ENCODE data around the gene SHC2. TPM values are rescaled to one million over a fixed set of nuclear protein-coding genes. Genes with fewer than 3 reads are reported as not detected.

The SHC2 gene
- total and polyA plus RNA-seq, 9 of the 15 experiments (the other 6 are each of a cell fraction or from before 2014, with no cell fraction given) = 0.14 to 0.36 (median 0.17) TPM; not detected in 5

DNA sequence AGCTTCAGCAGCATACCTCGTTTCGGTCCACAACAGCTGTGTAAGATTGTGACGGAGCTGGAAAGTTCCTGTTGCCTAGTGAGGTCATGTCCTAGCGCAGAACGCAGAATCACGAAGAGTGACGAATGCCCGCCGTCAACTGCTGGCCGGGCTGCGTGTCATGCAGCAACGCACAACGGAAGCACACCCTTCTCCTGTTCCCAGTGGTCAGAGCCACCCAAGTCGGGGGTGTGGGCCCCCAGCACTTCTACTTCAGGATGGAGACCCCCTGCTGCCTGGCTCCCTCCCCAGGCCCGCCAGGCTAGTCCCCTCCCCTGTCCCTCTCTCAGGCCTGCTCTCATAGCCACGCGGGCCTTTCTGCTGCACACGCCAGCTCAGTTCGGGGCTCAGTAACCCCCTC lies 77.8 kb downstream of the SHC2 start:
- no peak overlapping the region for H3K4me3 ChIP-seq
- H3K79me2 ChIP-seq (ENCODE audit: control insufficient read depth, insufficient read depth, low read length) = no peaks in the 10 kb centered on the region
- no peaks in the 10 kb centered on the region for H3K36me3 ChIP-seq (ENCODE audit: control insufficient read depth, insufficient read depth, low read length)
- no peak for DNase-seq (ENCODE audit: extremely low read depth in 1 of 4, low spot score in 3 of 4)
- no peak for ATAC-seq
- H3K4me2 ChIP-seq (ENCODE audit: insufficient read depth, low read length) = peak overlapping the region; percentile 8; the same call in 1 of the 2 replicates
- ChIA-PET CTCF (ENCODE audit: low intra/inter-chr PET ratio) (no interaction called here), POLR2A (no interaction called here)
- WGBS (ENCODE audit: insufficient coverage, low coverage, missing lambda C conversion rate) = 16% methylated on average over 19 of the region's 19 CpGs
- intact Hi-C loops (cut with micrococcal nuclease) = no loop called here
- H3K4me1 ChIP-seq (replicated peaks in 1 of 2; ENCODE audit: control insufficient read depth in 2 of 2, insufficient read depth in 2 of 2, low read length in 2 of 2) = peaks cover 5 to 29% of the 10 kb centered on the region in 2 experiments; a peak in 4 of 5 replicates
- H3K27me3 ChIP-seq (ENCODE audit: control insufficient read depth in 2 of 2, insufficient read depth in 2 of 2, low read length in 2 of 2) = peaks cover 17 to 44% of the 10 kb centered on the region in 2 experiments; a peak in 4 of 5 replicates
- H3K9me1 ChIP-seq (ENCODE audit: control insufficient read depth, insufficient read depth, low read length) = no peaks in the 10 kb centered on the region
- BruUV-seq (replicated peaks) = no TSS peak
- no peaks in the 10 kb centered on the region for H4K20me1 ChIP-seq (replicated peaks; ENCODE audit: control insufficient read depth, insufficient read depth, low read length)
- H3K9ac ChIP-seq (ENCODE audit: insufficient read depth in 1 of 2, low read depth in 2 of 2, low read length in 2 of 2) = 0 out of 4 replicates have a peak overlapping the region, but pooled peaks of 1 of the 2 experiments have one; percentile 36
- H3K27ac ChIP-seq (ENCODE audit: extremely low read depth, low read depth, low read length) = no peak overlapping the region; the same call in 2 of the 3 replicates
- no peak for FAIRE-seq
- in situ Hi-C loops (cut with MboI) = no loop called here
- no peaks in the 10 kb centered on the region for H3K9me3 ChIP-seq (replicated peaks; ENCODE audit: control insufficient read depth, insufficient read depth, low read depth, low read length)
- H2AFZ ChIP-seq (ENCODE audit: low read depth, low read length) = no peak overlapping the region
- TF ChIP-seq, protein P1, sequence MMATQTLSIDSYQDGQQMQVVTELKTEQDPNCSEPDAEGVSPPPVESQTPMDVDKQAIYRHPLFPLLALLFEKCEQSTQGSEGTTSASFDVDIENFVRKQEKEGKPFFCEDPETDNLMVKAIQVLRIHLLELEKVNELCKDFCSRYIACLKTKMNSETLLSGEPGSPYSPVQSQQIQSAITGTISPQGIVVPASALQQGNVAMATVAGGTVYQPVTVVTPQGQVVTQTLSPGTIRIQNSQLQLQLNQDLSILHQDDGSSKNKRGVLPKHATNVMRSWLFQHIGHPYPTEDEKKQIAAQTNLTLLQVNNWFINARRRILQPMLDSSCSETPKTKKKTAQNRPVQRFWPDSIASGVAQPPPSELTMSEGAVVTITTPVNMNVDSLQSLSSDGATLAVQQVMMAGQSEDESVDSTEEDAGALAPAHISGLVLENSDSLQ (IDR thresholded peaks at IDR 0.05) = no peak
- TF ChIP-seq XRCC3 (IDR thresholded peaks at IDR 0.05) = no peak
- TF ChIP-seq, protein P2, sequence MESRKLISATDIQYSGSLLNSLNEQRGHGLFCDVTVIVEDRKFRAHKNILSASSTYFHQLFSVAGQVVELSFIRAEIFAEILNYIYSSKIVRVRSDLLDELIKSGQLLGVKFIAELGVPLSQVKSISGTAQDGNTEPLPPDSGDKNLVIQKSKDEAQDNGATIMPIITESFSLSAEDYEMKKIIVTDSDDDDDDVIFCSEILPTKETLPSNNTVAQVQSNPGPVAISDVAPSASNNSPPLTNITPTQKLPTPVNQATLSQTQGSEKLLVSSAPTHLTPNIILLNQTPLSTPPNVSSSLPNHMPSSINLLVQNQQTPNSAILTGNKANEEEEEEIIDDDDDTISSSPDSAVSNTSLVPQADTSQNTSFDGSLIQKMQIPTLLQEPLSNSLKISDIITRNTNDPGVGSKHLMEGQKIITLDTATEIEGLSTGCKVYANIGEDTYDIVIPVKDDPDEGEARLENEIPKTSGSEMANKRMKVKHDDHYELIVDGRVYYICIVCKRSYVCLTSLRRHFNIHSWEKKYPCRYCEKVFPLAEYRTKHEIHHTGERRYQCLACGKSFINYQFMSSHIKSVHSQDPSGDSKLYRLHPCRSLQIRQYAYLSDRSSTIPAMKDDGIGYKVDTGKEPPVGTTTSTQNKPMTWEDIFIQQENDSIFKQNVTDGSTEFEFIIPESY (CRISPR knock-in tag; IDR thresholded peaks at IDR 0.05) = peak; percentile 27; the same call in 1 of the 2 replicates
- no peak for TF ChIP-seq RUNX1 (IDR thresholded peaks at IDR 0.05; ENCODE audit: low read depth)
- TF ChIP-seq MTA3 (IDR thresholded peaks at IDR 0.05; ENCODE audit: borderline replicate concordance) = 0 out of 2 replicates have a peak, but pooled peaks have one; percentile 22
- TF ChIP-seq, protein P3, sequence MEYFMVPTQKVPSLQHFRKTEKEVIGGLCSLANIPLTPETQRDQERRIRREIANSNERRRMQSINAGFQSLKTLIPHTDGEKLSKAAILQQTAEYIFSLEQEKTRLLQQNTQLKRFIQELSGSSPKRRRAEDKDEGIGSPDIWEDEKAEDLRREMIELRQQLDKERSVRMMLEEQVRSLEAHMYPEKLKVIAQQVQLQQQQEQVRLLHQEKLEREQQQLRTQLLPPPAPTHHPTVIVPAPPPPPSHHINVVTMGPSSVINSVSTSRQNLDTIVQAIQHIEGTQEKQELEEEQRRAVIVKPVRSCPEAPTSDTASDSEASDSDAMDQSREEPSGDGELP (CRISPR knock-in tag; IDR thresholded peaks at IDR 0.05; ENCODE audit: borderline replicate concordance) = peak; percentile 24; the same call in 1 of the 2 replicates
- TF ChIP-seq, protein P4, sequence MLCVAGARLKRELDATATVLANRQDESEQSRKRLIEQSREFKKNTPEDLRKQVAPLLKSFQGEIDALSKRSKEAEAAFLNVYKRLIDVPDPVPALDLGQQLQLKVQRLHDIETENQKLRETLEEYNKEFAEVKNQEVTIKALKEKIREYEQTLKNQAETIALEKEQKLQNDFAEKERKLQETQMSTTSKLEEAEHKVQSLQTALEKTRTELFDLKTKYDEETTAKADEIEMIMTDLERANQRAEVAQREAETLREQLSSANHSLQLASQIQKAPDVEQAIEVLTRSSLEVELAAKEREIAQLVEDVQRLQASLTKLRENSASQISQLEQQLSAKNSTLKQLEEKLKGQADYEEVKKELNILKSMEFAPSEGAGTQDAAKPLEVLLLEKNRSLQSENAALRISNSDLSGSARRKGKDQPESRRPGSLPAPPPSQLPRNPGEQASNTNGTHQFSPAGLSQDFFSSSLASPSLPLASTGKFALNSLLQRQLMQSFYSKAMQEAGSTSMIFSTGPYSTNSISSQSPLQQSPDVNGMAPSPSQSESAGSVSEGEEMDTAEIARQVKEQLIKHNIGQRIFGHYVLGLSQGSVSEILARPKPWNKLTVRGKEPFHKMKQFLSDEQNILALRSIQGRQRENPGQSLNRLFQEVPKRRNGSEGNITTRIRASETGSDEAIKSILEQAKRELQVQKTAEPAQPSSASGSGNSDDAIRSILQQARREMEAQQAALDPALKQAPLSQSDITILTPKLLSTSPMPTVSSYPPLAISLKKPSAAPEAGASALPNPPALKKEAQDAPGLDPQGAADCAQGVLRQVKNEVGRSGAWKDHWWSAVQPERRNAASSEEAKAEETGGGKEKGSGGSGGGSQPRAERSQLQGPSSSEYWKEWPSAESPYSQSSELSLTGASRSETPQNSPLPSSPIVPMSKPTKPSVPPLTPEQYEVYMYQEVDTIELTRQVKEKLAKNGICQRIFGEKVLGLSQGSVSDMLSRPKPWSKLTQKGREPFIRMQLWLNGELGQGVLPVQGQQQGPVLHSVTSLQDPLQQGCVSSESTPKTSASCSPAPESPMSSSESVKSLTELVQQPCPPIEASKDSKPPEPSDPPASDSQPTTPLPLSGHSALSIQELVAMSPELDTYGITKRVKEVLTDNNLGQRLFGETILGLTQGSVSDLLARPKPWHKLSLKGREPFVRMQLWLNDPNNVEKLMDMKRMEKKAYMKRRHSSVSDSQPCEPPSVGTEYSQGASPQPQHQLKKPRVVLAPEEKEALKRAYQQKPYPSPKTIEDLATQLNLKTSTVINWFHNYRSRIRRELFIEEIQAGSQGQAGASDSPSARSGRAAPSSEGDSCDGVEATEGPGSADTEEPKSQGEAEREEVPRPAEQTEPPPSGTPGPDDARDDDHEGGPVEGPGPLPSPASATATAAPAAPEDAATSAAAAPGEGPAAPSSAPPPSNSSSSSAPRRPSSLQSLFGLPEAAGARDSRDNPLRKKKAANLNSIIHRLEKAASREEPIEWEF (CRISPR knock-in tag; IDR thresholded peaks at IDR 0.05) = no peak
- TF ChIP-seq CHD4 (IDR thresholded peaks at IDR 0.05; ENCODE audit: insufficient read depth, insufficient replicate concordance, low read depth, low read length, poor library complexity, severe bottlenecking) = no peak
- TF ChIP-seq, protein P5, sequence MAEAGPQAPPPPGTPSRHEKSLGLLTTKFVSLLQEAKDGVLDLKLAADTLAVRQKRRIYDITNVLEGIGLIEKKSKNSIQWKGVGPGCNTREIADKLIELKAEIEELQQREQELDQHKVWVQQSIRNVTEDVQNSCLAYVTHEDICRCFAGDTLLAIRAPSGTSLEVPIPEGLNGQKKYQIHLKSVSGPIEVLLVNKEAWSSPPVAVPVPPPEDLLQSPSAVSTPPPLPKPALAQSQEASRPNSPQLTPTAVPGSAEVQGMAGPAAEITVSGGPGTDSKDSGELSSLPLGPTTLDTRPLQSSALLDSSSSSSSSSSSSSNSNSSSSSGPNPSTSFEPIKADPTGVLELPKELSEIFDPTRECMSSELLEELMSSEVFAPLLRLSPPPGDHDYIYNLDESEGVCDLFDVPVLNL (CRISPR knock-in tag; IDR thresholded peaks at IDR 0.05; ENCODE audit: low read depth) = no peak

All from K562 (cell line).